Measurements from ENCODE around the gene COQ4.
"Not testable (repeated sequence)": the region's sequence is repeated elsewhere in the genome, so short reads cannot be mapped to it uniquely, and the experiment has no call there.

COQ4 gene

GRCh38 chr9:128322404-128323211, at the start of gene COQ4, which contains the start of gene TRUB2:
Gene COQ4 (plus strand): TSS chr9:128322839. CDS start chr9:128322859, 20 bp downstream.
Gene TRUB2 (minus strand): TSS chr9:128322447. CDS start chr9:128322408, 39 bp downstream.
- DNase-seq (ENCODE audit: low read depth), result peak; percentile 91

GRCh38 chr9:128274245-128274644, 48.4 kb upstream of the COQ4 start:
- DNase-seq (ENCODE audit: low read depth), result no peak

GRCh38 chr9:128275198-128276007, 47.2 kb upstream of the COQ4 start, which contains the start of gene GOLGA2:
Gene GOLGA2 (minus strand): TSS chr9:128276007. CDS start chr9:128275976, 31 bp downstream.
- no peak for DNase-seq (ENCODE audit: low read depth)

- peak; percentile 99 for DNase-seq (ENCODE audit: low read depth)
These were observed 46.5 kb upstream of the COQ4 start, which contains the start of gene SWI5 for GRCh38 chr9:128276008-128276573. Gene SWI5 (plus strand): TSS chr9:128276276.

- no peak for DNase-seq (ENCODE audit: low read depth)
These were observed 45.9 kb upstream of the COQ4 start for GRCh38 chr9:128276574-128277270.

GRCh38 chr9:128279088-128280073, 43.3 kb upstream of the COQ4 start:
- DNase-seq (ENCODE audit: low read depth), result not testable (repeated sequence)

- no peak for DNase-seq (ENCODE audit: low read depth)
These were observed 42.5 kb upstream of the COQ4 start for GRCh38 chr9:128280084-128280622.

GRCh38 chr9:128282500-128282899, 40.1 kb upstream of the COQ4 start:
- DNase-seq (ENCODE audit: low read depth), result no peak

- no peak for DNase-seq (ENCODE audit: low read depth)
These were observed 37.4 kb upstream of the COQ4 start for GRCh38 chr9:128285033-128285784.

GRCh38 chr9:128286440-128286839, 36.2 kb upstream of the COQ4 start:
- DNase-seq (ENCODE audit: low read depth), result no peak

GRCh38 chr9:128288273-128289004, 34.2 kb upstream of the COQ4 start:
- no peak for DNase-seq (ENCODE audit: low read depth)

GRCh38 chr9:128292009-128292408, 30.6 kb upstream of the COQ4 start:
- no peak for DNase-seq (ENCODE audit: low read depth)

- no peak for DNase-seq (ENCODE audit: low read depth)
These were observed 29.5 kb upstream of the COQ4 start for GRCh38 chr9:128293091-128293490.

- no peak for DNase-seq (ENCODE audit: low read depth)
These were observed 28.5 kb upstream of the COQ4 start for GRCh38 chr9:128294142-128294541.

- no peak for DNase-seq (ENCODE audit: low read depth)
These were observed 26.1 kb upstream of the COQ4 start for GRCh38 chr9:128296340-128297220.

GRCh38 chr9:128297221-128297773, 25.3 kb upstream of the COQ4 start:
- DNase-seq (ENCODE audit: low read depth), result no peak
